Myocyte (in vitro differentiated cells): ENCODE data around the gene HS3ST5. TPM values are rescaled to one million over a fixed set of nuclear protein-coding genes. Genes with fewer than 3 reads are reported as not detected.
A peak's percentile ranks its signal among the peaks of the same experiment; 100 is the strongest.
"Not testable (repeated sequence)": the region's sequence is repeated elsewhere in the genome, so short reads cannot be mapped to it uniquely, and the experiment has no call there.

Experiments
- DNase-seq: peaks from one replicate; pipeline ENCODE4 v3.0.0-alpha.2; 2012; ENCODE audit warnings: low read depth
- total RNA-seq: library from RNA; depleted of rRNA; stranded (reverse); fragments of >200 nt; gene quantifications from 2 replicates; pipeline ENCODE4 v1.2.3, GENCODE V29; 2014

The HS3ST5 gene
- total RNA-seq, 1 donor from 2014 or later = 0.62 TPM

GRCh38 chr6:114157848-114158247, 185.0 kb downstream of the HS3ST5 start:
- DNase-seq = no peak

- no peak for DNase-seq
Observed at GRCh38 chr6:114155763-114156162, 187.1 kb downstream of the HS3ST5 start.

- no peak for DNase-seq
Observed at GRCh38 chr6:114154812-114155211, 188.0 kb downstream of the HS3ST5 start.

- no peak for DNase-seq
Observed at GRCh38 chr6:114153448-114153847, 189.4 kb downstream of the HS3ST5 start.

GRCh38 chr6:114151064-114151690, 191.6 kb downstream of the HS3ST5 start:
- no peak for DNase-seq

GRCh38 chr6:114149182-114149581, 193.6 kb downstream of the HS3ST5 start:
- DNase-seq = not testable (repeated sequence)

GRCh38 chr6:114144887-114145851, 197.7 kb downstream of the HS3ST5 start:
- peak; percentile 61 for DNase-seq

- no peak for DNase-seq
Observed at GRCh38 chr6:114142258-114142657, 200.6 kb downstream of the HS3ST5 start.

GRCh38 chr6:114140416-114140815, 202.4 kb downstream of the HS3ST5 start:
- DNase-seq = peak; percentile 40

- no peak for DNase-seq
Observed at GRCh38 chr6:114138577-114139248, 204.1 kb downstream of the HS3ST5 start.

GRCh38 chr6:114135363-114135971, 207.4 kb downstream of the HS3ST5 start:
- no peak for DNase-seq

GRCh38 chr6:114133816-114134215, 209.0 kb downstream of the HS3ST5 start:
- DNase-seq = no peak

GRCh38 chr6:114131945-114132344, 210.9 kb downstream of the HS3ST5 start:
- DNase-seq = no peak

- no peak for DNase-seq
Observed at GRCh38 chr6:114125576-114125975, 217.2 kb downstream of the HS3ST5 start.

- DNase-seq = peak; percentile 75
Observed at GRCh38 chr6:114121913-114122662, 220.7 kb downstream of the HS3ST5 start.

- no peak for DNase-seq
Observed at GRCh38 chr6:114119056-114119455, 223.8 kb downstream of the HS3ST5 start.

GRCh38 chr6:114115652-114116051, 227.2 kb downstream of the HS3ST5 start:
- DNase-seq = peak; percentile 63

GRCh38 chr6:114108119-114109002, 234.5 kb downstream of the HS3ST5 start:
- DNase-seq = peak; percentile 79

- no peak for DNase-seq
Observed at GRCh38 chr6:114106020-114106419, 236.8 kb downstream of the HS3ST5 start.

GRCh38 chr6:114101255-114101654, 241.6 kb downstream of the HS3ST5 start:
- no peak for DNase-seq
